ENCODE measurements around the gene FAM24B. TPM values are rescaled to one million over a fixed set of nuclear protein-coding genes. Genes with fewer than 3 reads are reported as not detected.

Gene FAM24B
- total RNA-seq, 2 experiments from 2014 or later = 15.3 to 17.7 TPM

DNA sequence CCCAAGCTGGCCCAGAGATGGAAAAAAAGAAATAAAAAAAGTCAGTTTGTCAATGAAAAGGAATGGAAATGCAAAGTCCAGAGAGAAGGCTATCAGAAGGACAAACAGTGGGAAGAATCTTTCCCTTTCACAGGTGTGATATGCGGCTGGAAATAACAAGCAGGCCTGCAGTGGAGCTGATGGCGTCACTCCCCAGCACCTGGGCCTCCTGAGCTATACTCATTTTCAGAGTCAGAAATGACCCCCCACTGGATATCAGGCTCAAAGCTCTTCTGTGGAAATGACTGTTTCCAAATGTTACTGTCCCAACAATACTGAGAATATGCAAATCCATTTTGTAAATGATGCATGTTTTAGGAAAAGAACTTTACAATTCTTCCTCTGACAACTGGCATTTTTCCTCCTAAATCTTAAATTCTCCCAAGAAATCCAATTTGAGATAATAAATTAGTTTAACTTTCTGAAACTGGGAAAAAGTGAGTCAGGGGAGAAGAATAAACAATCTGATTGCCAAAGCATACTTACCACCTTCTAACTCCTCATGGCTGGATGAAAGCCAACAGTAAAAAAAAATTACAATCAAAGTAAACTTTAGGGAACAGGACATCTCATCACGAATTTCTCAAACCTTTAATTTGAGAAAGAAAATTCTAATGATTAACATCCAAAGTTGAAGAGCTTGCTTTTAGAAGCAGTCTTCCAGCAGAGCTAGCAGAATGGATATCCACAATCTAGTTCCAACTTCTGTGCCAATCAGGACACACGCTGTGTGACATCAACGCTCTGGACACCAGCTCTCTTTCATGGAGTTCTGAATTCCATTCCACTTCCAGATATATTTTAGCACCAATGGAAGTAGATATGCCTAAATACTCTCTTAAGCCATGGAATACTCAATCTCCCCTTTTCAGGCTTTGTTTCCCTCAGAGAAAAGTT is 28.4 kb downstream of the FAM24B start:
- peaks cover 65% of the 10 kb centered on the region for H3K36me3 Mint-ChIP-seq
- H3K27ac Mint-ChIP-seq = no peak overlapping the region
- H3K9me3 Mint-ChIP-seq (ENCODE audit: low read depth) = peaks cover 3% of the 10 kb centered on the region
- H3K4me3 Mint-ChIP-seq = no peak overlapping the region
- H3K4me1 Mint-ChIP-seq = peaks cover 32% of the 10 kb centered on the region
- H3K27me3 Mint-ChIP-seq = no peaks in the 10 kb centered on the region
- ATAC-seq (no peak), DNase-seq (no peak)
- CTCF ChIA-PET = no interaction called here

GRCh38 chr10:122849900-122850605 is 29.3 kb downstream of the FAM24B start:
- no peak for DNase-seq
- H3K4me3 Mint-ChIP-seq = no peak overlapping the region
- CTCF ChIA-PET = no interaction called here
- peaks cover 26% of the 10 kb centered on the region for H3K4me1 Mint-ChIP-seq
- H3K27ac Mint-ChIP-seq = no peak overlapping the region
- no peak for ATAC-seq
- H3K27me3 Mint-ChIP-seq = no peaks in the 10 kb centered on the region
- peaks cover 3% of the 10 kb centered on the region for H3K9me3 Mint-ChIP-seq (ENCODE audit: low read depth)
- peaks cover 66% of the 10 kb centered on the region for H3K36me3 Mint-ChIP-seq

DNA sequence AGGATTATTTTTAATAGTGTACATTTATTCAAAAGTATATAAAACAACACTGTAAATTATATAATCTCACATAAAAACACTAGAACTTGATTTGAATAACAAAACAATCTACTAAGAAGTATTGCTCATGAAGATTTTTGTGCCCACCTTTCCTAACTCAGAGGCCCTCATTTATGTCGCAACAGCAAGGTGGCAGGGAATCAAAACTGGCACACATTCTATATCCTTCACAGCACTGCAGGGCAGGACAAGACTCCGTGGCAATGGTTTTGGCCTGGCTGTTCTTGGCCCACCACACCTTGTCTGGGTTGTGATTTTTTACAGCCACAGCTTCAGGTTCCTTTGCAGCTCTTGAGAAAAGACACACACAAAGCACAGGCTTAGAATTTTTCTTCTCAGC is 30.3 kb downstream of the FAM24B start:
- CTCF ChIA-PET = no interaction called here
- ATAC-seq (no peak), DNase-seq (no peak)
- no peaks in the 10 kb centered on the region for H3K27me3 Mint-ChIP-seq
- peaks cover 16% of the 10 kb centered on the region for H3K4me1 Mint-ChIP-seq
- H3K4me3 Mint-ChIP-seq = no peak overlapping the region
- peaks cover 64% of the 10 kb centered on the region for H3K36me3 Mint-ChIP-seq
- peaks cover 3% of the 10 kb centered on the region for H3K9me3 Mint-ChIP-seq (ENCODE audit: low read depth)
- H3K27ac Mint-ChIP-seq = no peak overlapping the region

DNA sequence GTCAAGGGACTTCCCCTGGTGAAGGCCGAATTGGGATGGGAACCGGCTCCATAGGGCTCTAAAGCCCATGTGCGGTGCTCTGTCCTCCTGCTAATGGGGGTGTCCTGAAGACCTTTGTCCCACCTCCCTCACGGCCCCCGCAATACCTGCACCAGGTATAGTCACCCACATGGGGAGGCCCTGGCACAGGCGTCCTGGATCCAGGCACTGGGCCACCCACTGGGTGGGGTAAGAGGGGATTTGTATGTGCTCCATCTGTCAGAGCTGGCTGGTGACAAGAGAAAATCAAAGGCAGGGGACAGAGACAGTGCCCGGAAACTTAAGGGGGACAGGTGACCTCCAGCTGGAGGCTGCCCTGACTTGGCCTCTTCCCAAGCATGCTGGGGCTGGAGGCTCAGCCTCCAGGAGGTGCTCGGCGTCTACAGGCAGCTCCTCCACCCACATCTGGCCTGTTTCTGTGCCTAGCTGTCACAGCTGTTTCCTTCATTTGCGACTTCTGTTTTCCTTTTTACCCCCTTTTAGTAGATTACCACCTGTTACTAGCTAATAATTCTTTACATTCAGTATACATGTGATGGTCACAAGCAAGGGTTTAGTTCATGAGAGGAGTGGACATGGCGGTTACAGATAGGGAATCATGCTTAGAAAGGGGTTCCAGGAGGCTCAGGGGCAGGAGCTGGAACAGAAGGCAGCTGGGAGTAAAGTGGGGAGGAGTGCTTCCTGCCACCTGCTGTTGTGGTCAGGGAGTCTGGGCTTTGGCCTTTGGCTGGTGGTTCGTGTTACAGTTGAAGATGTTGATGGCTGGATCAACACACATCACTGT is 31.4 kb downstream of the FAM24B start:
- peaks cover 59% of the 10 kb centered on the region for H3K36me3 Mint-ChIP-seq
- H3K4me1 Mint-ChIP-seq = peaks cover 7% of the 10 kb centered on the region
- H3K4me3 Mint-ChIP-seq = no peak overlapping the region
- H3K9me3 Mint-ChIP-seq (ENCODE audit: low read depth) = peaks cover 3% of the 10 kb centered on the region
- H3K27ac Mint-ChIP-seq = no peak overlapping the region
- CTCF ChIA-PET = no interaction called here
- no peak for DNase-seq
- no peak for ATAC-seq
- no peaks in the 10 kb centered on the region for H3K27me3 Mint-ChIP-seq

DNA sequence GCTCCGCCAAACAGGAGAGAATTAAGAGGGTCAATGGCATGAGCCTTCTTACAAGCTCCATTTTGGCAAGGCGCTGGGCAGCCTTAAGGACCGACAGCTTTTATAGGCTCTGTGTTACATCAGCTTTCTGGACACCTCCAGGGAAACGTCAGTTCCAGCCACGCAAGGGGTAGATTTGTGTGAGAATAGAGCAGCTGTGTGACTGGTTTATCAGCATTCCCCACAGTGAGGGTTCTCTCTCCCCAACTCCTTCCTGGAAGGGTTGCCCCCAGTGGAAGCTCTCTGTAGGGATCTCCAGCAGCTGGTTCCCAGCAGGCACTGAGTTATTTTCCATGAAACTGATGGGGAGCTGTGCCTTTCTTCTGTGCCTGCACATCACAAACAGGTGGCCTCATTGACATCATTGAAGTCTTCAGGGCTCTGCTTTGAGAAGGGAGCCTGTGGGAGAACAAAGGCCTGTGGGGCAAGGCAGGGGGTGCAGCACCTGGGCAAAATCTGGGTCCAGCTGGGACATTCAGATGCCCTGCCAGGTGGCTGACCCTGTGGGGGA is 33.5 kb downstream of the FAM24B start, which contains the start of gene CUZD1:
Gene CUZD1, minus strand, starts transcription at position 75 of the 550 bp plus-strand sequence. Its CDS starts 14 bp downstream, at position 61.
- H3K4me1 Mint-ChIP-seq = peaks cover 5% of the 10 kb centered on the region
- no peak for ATAC-seq
- H3K27ac Mint-ChIP-seq = peak within 1 kb of the TSS; percentile 10
- CTCF ChIA-PET = no interaction called here
- H3K27me3 Mint-ChIP-seq = no peaks in the 10 kb centered on the region
- H3K36me3 Mint-ChIP-seq = peaks cover 56% of the 10 kb centered on the region
- H3K9me3 Mint-ChIP-seq (ENCODE audit: low read depth) = peaks cover 3% of the 10 kb centered on the region
- H3K4me3 Mint-ChIP-seq = no peak within 1 kb of the TSS
- no peak for DNase-seq

DNA sequence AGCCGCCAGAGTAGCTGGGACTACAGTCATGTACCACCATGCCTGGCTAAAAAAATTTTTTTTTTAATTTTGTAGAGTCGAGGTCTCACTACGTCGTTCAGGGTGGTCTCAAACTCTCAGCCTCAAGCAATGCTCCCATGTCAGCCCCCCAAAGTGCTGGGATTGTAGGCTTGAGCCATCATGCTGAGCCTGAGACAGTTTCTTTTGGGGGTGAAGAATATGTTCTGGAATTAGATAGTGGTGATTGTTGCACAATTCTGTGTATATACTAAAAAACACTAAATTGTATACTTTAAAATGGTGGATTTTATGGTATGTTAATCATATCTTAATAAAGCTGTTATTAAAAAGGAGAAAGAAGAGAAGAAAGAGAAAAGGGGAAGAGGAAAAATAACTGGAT is 35.2 kb downstream of the FAM24B start:
- H3K27me3 Mint-ChIP-seq = no peaks in the 10 kb centered on the region
- peaks cover 5% of the 10 kb centered on the region for H3K4me1 Mint-ChIP-seq
- H3K4me3 Mint-ChIP-seq = no peak overlapping the region
- peaks cover 3% of the 10 kb centered on the region for H3K9me3 Mint-ChIP-seq (ENCODE audit: low read depth)
- CTCF ChIA-PET = no interaction called here
- no peak for ATAC-seq
- no peak overlapping the region for H3K27ac Mint-ChIP-seq
- peaks cover 53% of the 10 kb centered on the region for H3K36me3 Mint-ChIP-seq
- no peak for DNase-seq

- Mint-ChIP-seq H3K9me3 (ENCODE audit: low read depth) (peaks cover 2% of the 10 kb centered on the region), H3K4me1 (no peaks in the 10 kb centered on the region), H3K27ac (no peak overlapping the region), H3K36me3 (peaks cover 63% of the 10 kb centered on the region), H3K27me3 (no peaks in the 10 kb centered on the region), H3K4me3 (no peak overlapping the region)
- DNase-seq = no peak
- CTCF ChIA-PET = no interaction called here
- ATAC-seq = no peak
These were observed 37.8 kb downstream of the FAM24B start for GRCh38 chr10:122841569-122841968.

GRCh38 chr10:122839505-122839904 is 39.9 kb downstream of the FAM24B start:
- CTCF ChIA-PET = no interaction called here

GRCh38 chr10:122838880-122839279 is 40.5 kb downstream of the FAM24B start:
- CTCF ChIA-PET = no interaction called here
- peaks cover 59% of the 10 kb centered on the region for H3K36me3 Mint-ChIP-seq
- no peaks in the 10 kb centered on the region for H3K9me3 Mint-ChIP-seq (ENCODE audit: low read depth)
- H3K27me3 Mint-ChIP-seq = no peaks in the 10 kb centered on the region
- DNase-seq (no peak), ATAC-seq (no peak)
- no peaks in the 10 kb centered on the region for H3K4me1 Mint-ChIP-seq
- no peak overlapping the region for H3K4me3 Mint-ChIP-seq
- no peak overlapping the region for H3K27ac Mint-ChIP-seq

More at GRCh38 chr10:122839505-122839904, 39.9 kb downstream of the FAM24B start:
- no peaks in the 10 kb centered on the region for H3K9me3 Mint-ChIP-seq (ENCODE audit: low read depth)
- H3K36me3 Mint-ChIP-seq = peaks cover 60% of the 10 kb centered on the region
- H3K4me1 Mint-ChIP-seq = no peaks in the 10 kb centered on the region
- no peak for DNase-seq
- no peak overlapping the region for H3K27ac Mint-ChIP-seq
- no peak overlapping the region for H3K4me3 Mint-ChIP-seq
- no peak for ATAC-seq
- H3K27me3 Mint-ChIP-seq = no peaks in the 10 kb centered on the region

GRCh38 chr10:122835908-122836307 is 43.5 kb downstream of the FAM24B start:
- H3K27ac Mint-ChIP-seq = no peak overlapping the region
- CTCF ChIA-PET = no interaction called here
- ATAC-seq = no peak

GRCh38 chr10:122830965-122831353 is 48.4 kb downstream of the FAM24B start:
- ATAC-seq (no peak), DNase-seq (no peak)
- Mint-ChIP-seq H3K9me3 (ENCODE audit: low read depth) (no peaks in the 10 kb centered on the region), H3K27ac (no peak overlapping the region), H3K4me1 (no peaks in the 10 kb centered on the region), H3K4me3 (no peak overlapping the region), H3K36me3 (peaks cover 35% of the 10 kb centered on the region), H3K27me3 (peaks cover 14% of the 10 kb centered on the region)
- CTCF ChIA-PET = no interaction called here

More at GRCh38 chr10:122835908-122836307, 43.5 kb downstream of the FAM24B start:
- H3K9me3 Mint-ChIP-seq (ENCODE audit: low read depth) = no peaks in the 10 kb centered on the region
- no peak for DNase-seq
- no peak overlapping the region for H3K4me3 Mint-ChIP-seq
- H3K4me1 Mint-ChIP-seq = no peaks in the 10 kb centered on the region
- H3K36me3 Mint-ChIP-seq = peaks cover 66% of the 10 kb centered on the region
- no peaks in the 10 kb centered on the region for H3K27me3 Mint-ChIP-seq

DNA sequence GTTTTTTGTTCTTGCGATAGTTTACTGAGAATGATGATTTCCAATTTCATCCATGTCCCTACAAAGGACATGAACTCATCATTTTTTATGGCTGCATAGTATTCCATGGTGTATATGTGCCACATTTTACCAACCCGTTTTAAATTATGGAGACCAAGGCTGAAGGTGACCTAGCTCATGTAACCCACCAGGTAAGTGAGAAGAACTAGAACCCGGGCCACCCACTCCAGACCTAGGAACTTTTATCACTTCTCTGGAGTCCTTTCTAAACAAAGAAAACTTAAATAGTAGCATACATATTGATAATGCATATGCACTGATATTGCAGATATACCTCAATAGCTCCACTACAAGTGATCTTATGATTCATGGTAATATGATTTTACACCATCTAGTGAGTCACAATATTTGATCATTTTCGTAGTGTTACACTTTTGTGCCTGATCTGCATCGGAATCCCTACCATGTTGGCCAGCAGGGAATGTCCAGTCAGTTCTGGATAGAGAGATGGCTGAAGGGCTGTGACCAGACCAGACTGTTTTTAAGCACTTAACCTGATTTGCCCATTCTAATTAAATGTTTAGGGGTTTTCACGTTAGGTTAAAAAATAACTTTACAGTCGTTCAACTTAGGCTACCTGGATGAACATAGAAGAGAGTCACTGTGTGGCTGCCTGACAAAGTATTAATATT is 49.0 kb downstream of the FAM24B start:
- H3K9me3 Mint-ChIP-seq (ENCODE audit: low read depth) = no peaks in the 10 kb centered on the region
- DNase-seq = no peak
- peaks cover 33% of the 10 kb centered on the region for H3K36me3 Mint-ChIP-seq
- ATAC-seq = no peak
- CTCF ChIA-PET = no interaction called here
- no peak overlapping the region for H3K4me3 Mint-ChIP-seq
- H3K4me1 Mint-ChIP-seq = no peaks in the 10 kb centered on the region
- H3K27me3 Mint-ChIP-seq = peaks cover 19% of the 10 kb centered on the region
- no peak overlapping the region for H3K27ac Mint-ChIP-seq

GRCh38 chr10:122829454-122829853 is 49.9 kb downstream of the FAM24B start:
- no peaks in the 10 kb centered on the region for H3K9me3 Mint-ChIP-seq (ENCODE audit: low read depth)
- H3K27ac Mint-ChIP-seq = no peak overlapping the region
- CTCF ChIA-PET = no interaction called here
- H3K27me3 Mint-ChIP-seq = peaks cover 26% of the 10 kb centered on the region
- peaks cover 27% of the 10 kb centered on the region for H3K36me3 Mint-ChIP-seq
- DNase-seq = no peak
- ATAC-seq = no peak
- no peaks in the 10 kb centered on the region for H3K4me1 Mint-ChIP-seq
- no peak overlapping the region for H3K4me3 Mint-ChIP-seq
